ENCODE measurements around the gene NELFCD.

GRCh38 chr20:58980711-58981627 lies at the start of gene NELFCD:
- TF ChIP-seq POLR2A (IDR thresholded peaks at IDR 0.05; ENCODE audit: low read depth, low read length), result peak; percentile 93
- peak; percentile 88 for TF ChIP-seq POLR2AphosphoS5 (IDR thresholded peaks at IDR 0.05; ENCODE audit: low read depth, low read length)
